ENCODE measurements around the gene RELT. TPM values are rescaled to one million over a fixed set of nuclear protein-coding genes. Genes with fewer than 3 reads are reported as not detected.

The RELT gene
- total and polyA plus RNA-seq, 7 donors: 0.28 to 9.3 (median 1.1) TPM

DNA sequence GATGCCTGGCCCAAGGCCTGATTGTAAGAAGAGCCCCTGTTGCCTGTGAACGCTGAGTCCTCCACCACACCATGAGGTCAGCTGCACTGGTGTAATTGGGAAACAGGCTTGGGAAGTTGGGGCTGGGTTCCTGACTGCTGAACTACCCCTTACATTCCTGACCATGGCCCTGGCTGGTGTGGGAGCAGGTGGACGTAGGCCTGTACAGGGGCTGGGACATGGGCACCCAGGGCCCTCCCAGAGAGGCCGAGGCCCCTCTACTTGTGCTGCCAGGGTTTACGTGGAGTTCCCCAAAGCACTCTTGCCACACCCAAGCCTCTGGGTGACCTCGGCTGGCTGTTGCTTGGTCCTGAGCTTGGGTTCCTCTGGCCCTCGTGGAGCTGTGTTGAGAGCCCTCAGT is 5.4 kb downstream of the RELT start:
- H3K4me3 ChIP-seq: no peak overlapping the region
- no peaks in the 10 kb centered on the region for H3K27me3 ChIP-seq
- H3K36me3 ChIP-seq: no peaks in the 10 kb centered on the region
- H3K9me3 ChIP-seq: no peaks in the 10 kb centered on the region
- TF ChIP-seq POLR2AphosphoS5 (IDR thresholded peaks at IDR 0.05): no peak
- TF ChIP-seq, protein P1, sequence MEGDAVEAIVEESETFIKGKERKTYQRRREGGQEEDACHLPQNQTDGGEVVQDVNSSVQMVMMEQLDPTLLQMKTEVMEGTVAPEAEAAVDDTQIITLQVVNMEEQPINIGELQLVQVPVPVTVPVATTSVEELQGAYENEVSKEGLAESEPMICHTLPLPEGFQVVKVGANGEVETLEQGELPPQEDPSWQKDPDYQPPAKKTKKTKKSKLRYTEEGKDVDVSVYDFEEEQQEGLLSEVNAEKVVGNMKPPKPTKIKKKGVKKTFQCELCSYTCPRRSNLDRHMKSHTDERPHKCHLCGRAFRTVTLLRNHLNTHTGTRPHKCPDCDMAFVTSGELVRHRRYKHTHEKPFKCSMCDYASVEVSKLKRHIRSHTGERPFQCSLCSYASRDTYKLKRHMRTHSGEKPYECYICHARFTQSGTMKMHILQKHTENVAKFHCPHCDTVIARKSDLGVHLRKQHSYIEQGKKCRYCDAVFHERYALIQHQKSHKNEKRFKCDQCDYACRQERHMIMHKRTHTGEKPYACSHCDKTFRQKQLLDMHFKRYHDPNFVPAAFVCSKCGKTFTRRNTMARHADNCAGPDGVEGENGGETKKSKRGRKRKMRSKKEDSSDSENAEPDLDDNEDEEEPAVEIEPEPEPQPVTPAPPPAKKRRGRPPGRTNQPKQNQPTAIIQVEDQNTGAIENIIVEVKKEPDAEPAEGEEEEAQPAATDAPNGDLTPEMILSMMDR (IDR thresholded peaks at IDR 0.05): no peak
- TF ChIP-seq POLR2A (IDR thresholded peaks at IDR 0.05): no peak
- no peak for TF ChIP-seq EP300 (IDR thresholded peaks at IDR 0.05)
- H3K27ac ChIP-seq: peak overlapping the region in 1 of 4 donors; percentile 8
- WGBS, 2 donors: 73 to 81% methylated on average over 6 of the region's 6 CpGs
- intact Hi-C loops (cut with DNase I): no loop called here
- no peak for DNase-seq
- peaks cover 0 to 25% (median 17%) of the 10 kb centered on the region in 4 donors for H3K4me1 ChIP-seq

DNA sequence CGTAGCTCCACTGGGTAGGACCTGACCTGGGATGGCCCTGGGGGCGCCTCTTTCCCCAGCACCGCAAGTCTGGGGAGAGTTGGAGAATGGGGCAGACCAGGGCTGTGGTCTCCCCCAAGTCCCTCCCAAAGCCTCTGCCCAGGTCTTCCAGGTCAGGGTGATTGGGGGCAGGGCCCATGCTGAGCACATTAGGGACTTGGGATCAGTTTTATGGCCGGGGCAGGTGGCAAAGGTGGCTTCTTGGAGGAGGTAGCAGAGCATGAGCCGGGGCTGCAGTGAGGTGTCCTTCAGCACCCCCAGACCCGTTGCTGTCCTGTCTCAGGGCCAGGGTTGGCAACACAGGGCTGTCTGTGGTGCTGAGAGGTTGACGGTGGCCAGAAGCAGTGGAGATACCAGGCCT is 6.0 kb downstream of the RELT start:
- 91 to 95% methylated on average over 7 of the region's 7 CpGs for WGBS, 2 donors
- H3K4me3 ChIP-seq: no peak overlapping the region
- TF ChIP-seq, protein P1 (IDR thresholded peaks at IDR 0.05): no peak
- TF ChIP-seq EP300 (IDR thresholded peaks at IDR 0.05): no peak
- no peak for TF ChIP-seq POLR2AphosphoS5 (IDR thresholded peaks at IDR 0.05)
- intact Hi-C loops (cut with DNase I): no loop called here
- H3K27me3 ChIP-seq: no peaks in the 10 kb centered on the region
- H3K27ac ChIP-seq: no peak overlapping the region
- no peaks in the 10 kb centered on the region for H3K9me3 ChIP-seq
- H3K4me1 ChIP-seq: peaks cover 0 to 19% (median 11%) of the 10 kb centered on the region in 4 donors
- no peaks in the 10 kb centered on the region for H3K36me3 ChIP-seq
- no peak for DNase-seq

DNA sequence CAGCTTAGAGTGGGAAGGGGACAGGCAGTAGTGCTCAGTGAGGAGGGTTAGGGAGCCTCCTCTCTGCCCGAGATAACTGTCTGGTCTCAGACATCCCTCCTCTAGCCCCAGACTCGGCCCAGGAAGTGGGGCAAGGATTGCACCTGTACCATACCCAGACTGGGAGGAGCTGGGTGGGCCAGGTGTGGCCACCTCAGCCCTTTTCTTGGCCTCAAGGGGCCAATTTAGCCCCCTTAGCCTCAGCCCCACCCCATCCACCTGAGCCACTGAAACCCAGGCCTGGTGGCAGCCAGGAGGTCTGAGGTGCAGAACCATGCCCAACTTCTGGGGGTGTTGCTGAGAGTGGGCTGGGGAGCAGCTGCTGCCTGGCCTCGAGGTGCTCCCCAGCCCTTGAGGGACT is 6.5 kb downstream of the RELT start:
- no peak for DNase-seq
- Histone ChIP-seq H3K27me3 (no peaks in the 10 kb centered on the region), H3K36me3 (no peaks in the 10 kb centered on the region), H3K27ac (no peak overlapping the region), H3K9me3 (no peaks in the 10 kb centered on the region), H3K4me1 (peaks cover 0 to 14% (median 7%) of the 10 kb centered on the region in 4 donors), H3K4me3 (no peak overlapping the region)
- 56 to 75% methylated on average over 3 of the region's 3 CpGs for WGBS, 2 donors
- TF ChIP-seq POLR2AphosphoS5 (IDR thresholded peaks at IDR 0.05): no peak
- TF ChIP-seq EP300 (IDR thresholded peaks at IDR 0.05): no peak
- no peak for TF ChIP-seq POLR2A (IDR thresholded peaks at IDR 0.05)
- TF ChIP-seq, protein P1 (IDR thresholded peaks at IDR 0.05): no peak
- intact Hi-C loops (cut with DNase I): no loop called here

DNA sequence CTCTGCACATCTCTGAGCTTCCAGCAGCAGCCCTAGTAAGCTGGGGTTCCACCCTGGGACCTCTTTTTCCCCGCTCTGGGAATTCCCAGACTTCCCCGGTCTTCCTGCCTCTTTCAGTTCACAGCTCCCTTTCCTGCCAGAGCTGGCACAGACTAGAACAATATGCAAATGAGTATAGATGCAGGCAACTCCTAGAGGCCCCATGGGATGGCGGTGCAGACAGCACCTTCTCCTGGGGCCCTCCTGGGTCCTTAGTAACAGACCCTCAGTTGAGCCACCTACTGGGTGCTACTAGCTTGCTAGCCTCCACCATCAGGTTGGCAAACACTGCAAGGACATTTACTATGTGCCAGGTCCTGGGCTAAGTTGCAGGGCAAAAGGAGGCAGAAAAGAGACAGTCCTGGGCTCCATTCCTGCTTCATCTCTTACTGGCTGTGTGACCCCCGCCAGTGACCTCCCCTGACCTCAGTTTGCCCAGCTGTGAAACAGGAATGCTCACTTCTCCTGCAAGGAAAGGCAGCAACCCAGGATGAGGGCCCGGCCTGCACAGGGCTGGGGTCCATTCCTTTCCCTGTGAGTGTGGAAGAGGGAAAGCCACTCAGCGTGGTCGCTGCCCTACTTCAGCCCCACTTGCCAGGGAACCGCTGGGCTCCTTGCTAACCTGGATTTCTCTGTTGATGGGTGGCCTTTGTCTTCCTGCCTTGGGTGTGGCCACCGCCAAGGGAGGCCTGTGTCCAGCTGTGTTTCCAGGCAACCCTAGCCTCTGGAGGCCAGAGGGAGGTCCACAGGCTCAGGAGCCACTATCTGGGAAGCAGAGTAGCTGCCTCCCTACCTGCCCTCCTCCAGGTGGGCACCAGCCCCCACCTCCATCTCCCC is 7.3 kb downstream of the RELT start:
- Histone ChIP-seq H3K36me3 (no peaks in the 10 kb centered on the region), H3K9me3 (no peaks in the 10 kb centered on the region), H3K27ac (no peak overlapping the region), H3K27me3 (no peaks in the 10 kb centered on the region), H3K4me3 (no peak overlapping the region), H3K4me1 (peaks cover 0 to 14% (median 7%) of the 10 kb centered on the region in 4 donors)
- DNase-seq: no peak
- 44 to 58% methylated on average over 9 of the region's 9 CpGs for WGBS, 2 donors
- TF ChIP-seq POLR2AphosphoS5 (IDR thresholded peaks at IDR 0.05): no peak
- no peak for TF ChIP-seq EP300 (IDR thresholded peaks at IDR 0.05)
- TF ChIP-seq, protein P1 (IDR thresholded peaks at IDR 0.05): no peak
- no peak for TF ChIP-seq POLR2A (IDR thresholded peaks at IDR 0.05)
- intact Hi-C loops (cut with DNase I): no loop called here
